GM19468 (cell line): ENCODE measurements around the gene STAG2.
"Not testable (repeated sequence)": the region's sequence is repeated elsewhere in the genome, so short reads cannot be mapped to it uniquely, and the experiment has no call there.

Experiments used
- ATAC-seq: cut with Tn5 transposase; IDR thresholded peaks from one replicate; pipeline ENCODE4 v1.9.1; 2021; ENCODE audit warnings: mild to moderate bottlenecking, moderate library complexity, moderate number of reproducible peaks; ENCODE audit not compliant: unreplicated experiment; ENCODE audit errors: extremely low read depth

The STAG2 gene

GRCh38 chrX:123961268-123962005 is at the start of gene STAG2:
Gene STAG2, plus strand, starts transcription at chrX:123961706. Its CDS starts 60,922 bp downstream, at chrX:124022628.
- no peak for ATAC-seq

GRCh38 chrX:123917069-123917468 is 44.4 kb upstream of the STAG2 start:
- ATAC-seq = no peak

GRCh38 chrX:123918106-123918721 is 43.3 kb upstream of the STAG2 start:
- ATAC-seq = no peak

GRCh38 chrX:123920105-123920785 is 41.3 kb upstream of the STAG2 start:
- ATAC-seq = no peak

GRCh38 chrX:123923211-123923610 is 38.3 kb upstream of the STAG2 start:
- no peak for ATAC-seq

- no peak for ATAC-seq
These were observed 37.3 kb upstream of the STAG2 start for GRCh38 chrX:123924186-123924585.

GRCh38 chrX:123927845-123928244 is 33.7 kb upstream of the STAG2 start:
- ATAC-seq = no peak

- ATAC-seq = not testable (repeated sequence)
These were observed 29.5 kb upstream of the STAG2 start for GRCh38 chrX:123932055-123932454.

- ATAC-seq = no peak
These were observed 18.4 kb upstream of the STAG2 start for GRCh38 chrX:123943074-123943473.

GRCh38 chrX:123943488-123943887 is 18.0 kb upstream of the STAG2 start:
- ATAC-seq = no peak

- no peak for ATAC-seq
These were observed 11.7 kb upstream of the STAG2 start for GRCh38 chrX:123949846-123950245.

- ATAC-seq = no peak
These were observed 2.0 kb upstream of the STAG2 start for GRCh38 chrX:123959281-123960063.

- no peak for ATAC-seq
These were observed 594 bp upstream of the STAG2 start for GRCh38 chrX:123960956-123961267.

GRCh38 chrX:123962006-123962467 is 531 bp downstream of the STAG2 start:
- ATAC-seq = no peak

GRCh38 chrX:123962794-123963373 is 1.4 kb downstream of the STAG2 start:
- peak; percentile 37 for ATAC-seq

GRCh38 chrX:123964156-123964834 is 2.8 kb downstream of the STAG2 start:
- ATAC-seq = no peak

- ATAC-seq = no peak
These were observed 4.2 kb downstream of the STAG2 start for GRCh38 chrX:123965712-123966111.

GRCh38 chrX:123967497-123967896 is 6.0 kb downstream of the STAG2 start:
- ATAC-seq = no peak

GRCh38 chrX:123968383-123969050 is 7.0 kb downstream of the STAG2 start:
- ATAC-seq = no peak
